HEK293T (cell line): ENCODE results near the gene GNLY.

Experiments
- CTCF ChIA-PET: fragments of 350-600 bp; formaldehyde crosslinking; extraction: SDS; loops from one replicate; lab custom pipeline; 2021; ENCODE audit warnings: antibody characterized with exemption, inconsistent platforms; lab: Yijun Ruan, JAX
- POLR2A ChIA-PET: fragments of 350-600 bp; formaldehyde crosslinking; extraction: SDS; loops from one replicate; lab custom pipeline; 2020; ENCODE audit warnings: antibody characterized with exemption, inconsistent platforms; lab: Yijun Ruan, JAX
- DNase-seq: peaks from one replicate; pipeline ENCODE4 v3.0.0; 2012; ENCODE audit warnings: mixed read lengths; ENCODE audit errors: extremely low spot score
- ARNT ChIP-seq: fragments of 450-650 bp; IDR thresholded peaks from 2 replicates; pipeline ENCODE4 v1.6.1; 2017; ENCODE audit warnings: mild to moderate bottlenecking
- BHLHE40 ChIP-seq: fragments of 450-650 bp; IDR thresholded peaks from 2 replicates; pipeline ENCODE4 v1.6.1; 2016; ENCODE audit warnings: mild to moderate bottlenecking, moderate library complexity, borderline replicate concordance
- CTBP1 ChIP-seq: fragments of 450-650 bp; IDR thresholded peaks from 2 replicates; pipeline ENCODE4 v1.6.1; 2016; ENCODE audit warnings: borderline replicate concordance
- ELF4 ChIP-seq: fragments of 450-650 bp; IDR thresholded peaks from 2 replicates; pipeline ENCODE4 v1.6.1; 2017; ENCODE audit warnings: antibody characterized with exemption
- FOXA1 ChIP-seq: fragments of 450-650 bp; IDR thresholded peaks from 2 replicates; pipeline ENCODE4 v1.6.1; 2016; ENCODE audit warnings: mild to moderate bottlenecking
- FOXK2 ChIP-seq: fragments of 450-650 bp; IDR thresholded peaks from 2 replicates; pipeline ENCODE4 v1.6.1; 2016; ENCODE audit warnings: mild to moderate bottlenecking
- FOXM1 ChIP-seq: fragments of 450-650 bp; IDR thresholded peaks from 2 replicates; pipeline ENCODE4 v1.6.1; 2017; ENCODE audit warnings: mild to moderate bottlenecking, borderline replicate concordance
- HDGF ChIP-seq: fragments of 450-650 bp; IDR thresholded peaks from 2 replicates; pipeline ENCODE4 v1.6.1; 2017; ENCODE audit warnings: antibody characterized with exemption, borderline replicate concordance
- L3MBTL2 ChIP-seq: fragments of 450-650 bp; conservative IDR thresholded peaks from 2 replicates; pipeline ENCODE4 v1.6.1; 2016; ENCODE audit warnings: mild to moderate bottlenecking
- LEF1 ChIP-seq: fragments of 450-650 bp; IDR thresholded peaks from 2 replicates; pipeline ENCODE4 v1.6.1; 2017; ENCODE audit warnings: mild to moderate bottlenecking, borderline replicate concordance
- NFRKB ChIP-seq: fragments of 450-650 bp; IDR thresholded peaks from 2 replicates; pipeline ENCODE4 v1.6.1; 2016; ENCODE audit warnings: mild to moderate bottlenecking, moderate library complexity
- SP1 ChIP-seq: fragments of 450-650 bp; IDR thresholded peaks from 2 replicates; pipeline ENCODE4 v1.6.1; 2017
- SUZ12 ChIP-seq: fragments of 450-650 bp; IDR thresholded peaks from 2 replicates; pipeline ENCODE4 v1.6.1; 2016; ENCODE audit warnings: mild to moderate bottlenecking
- TARDBP ChIP-seq: fragments of 450-650 bp; IDR thresholded peaks from 2 replicates; pipeline ENCODE4 v1.6.1; 2016
- ZNF384 ChIP-seq: fragments of 450-650 bp; IDR thresholded peaks from 2 replicates; pipeline ENCODE4 v1.6.1; 2016
- TF ChIP-seq, protein P1 (sequence below): fragments of 450-650 bp; IDR thresholded peaks from 2 replicates; pipeline ENCODE4 v1.6.1; 2016

Gene GNLY

GRCh38 chr2:85723707-85724360, 29.7 kb downstream of the GNLY start:
- POLR2A ChIA-PET = no interaction called here
- DNase-seq = no peak
- no peak for TF ChIP-seq FOXM1
- no peak for TF ChIP-seq CTBP1
- no peak for TF ChIP-seq NFRKB
- CTCF ChIA-PET = interaction anchor here (0.6 to 1.6 kb wide), 3 partner anchors 10 to 393 kb away, joined by 3 to 11 read pairs (median 5); no protein-coding TSS in a partner anchor

DNA sequence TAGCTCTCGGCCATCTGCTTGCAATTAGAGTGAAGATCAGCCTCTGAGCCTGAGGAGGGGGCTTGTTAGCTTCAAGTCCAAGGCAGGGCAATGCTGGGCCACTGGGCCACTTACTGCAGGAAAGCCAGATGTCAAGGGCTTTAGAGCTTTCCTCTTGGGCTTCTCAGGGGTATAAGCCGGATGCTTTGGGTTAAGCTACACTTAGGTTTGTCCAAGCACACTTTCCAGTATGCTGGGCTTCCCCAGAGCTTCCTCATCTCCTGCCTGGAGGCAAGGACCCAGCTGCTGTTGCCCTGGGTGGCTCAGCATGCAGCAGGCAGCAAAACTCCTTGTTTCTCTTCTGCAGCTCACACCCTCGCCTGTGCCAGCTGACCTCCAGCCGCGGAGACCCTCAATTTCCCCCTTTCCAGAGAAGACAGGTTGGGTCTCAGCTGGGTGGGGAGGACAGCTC, 30.6 kb downstream of the GNLY start:
- no peak for TF ChIP-seq NFRKB
- no peak for TF ChIP-seq HDGF
- no peak for TF ChIP-seq CTBP1
- TF ChIP-seq BHLHE40 = no peak
- TF ChIP-seq, protein P1, sequence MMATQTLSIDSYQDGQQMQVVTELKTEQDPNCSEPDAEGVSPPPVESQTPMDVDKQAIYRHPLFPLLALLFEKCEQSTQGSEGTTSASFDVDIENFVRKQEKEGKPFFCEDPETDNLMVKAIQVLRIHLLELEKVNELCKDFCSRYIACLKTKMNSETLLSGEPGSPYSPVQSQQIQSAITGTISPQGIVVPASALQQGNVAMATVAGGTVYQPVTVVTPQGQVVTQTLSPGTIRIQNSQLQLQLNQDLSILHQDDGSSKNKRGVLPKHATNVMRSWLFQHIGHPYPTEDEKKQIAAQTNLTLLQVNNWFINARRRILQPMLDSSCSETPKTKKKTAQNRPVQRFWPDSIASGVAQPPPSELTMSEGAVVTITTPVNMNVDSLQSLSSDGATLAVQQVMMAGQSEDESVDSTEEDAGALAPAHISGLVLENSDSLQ = no peak
- no peak for TF ChIP-seq ARNT
- no peak for TF ChIP-seq FOXA1
- no peak for TF ChIP-seq TARDBP
- TF ChIP-seq FOXM1 = no peak
- no peak for TF ChIP-seq FOXK2
- TF ChIP-seq L3MBTL2 = no peak
- TF ChIP-seq LEF1 = no peak
- DNase-seq = no peak
- CTCF ChIA-PET = interaction anchor here (0.8 to 1.6 kb wide), 5 partner anchors 11 to 163 kb away, joined by 3 to 6 read pairs (median 3); no protein-coding TSS in a partner anchor
- POLR2A ChIA-PET = no interaction called here

DNA sequence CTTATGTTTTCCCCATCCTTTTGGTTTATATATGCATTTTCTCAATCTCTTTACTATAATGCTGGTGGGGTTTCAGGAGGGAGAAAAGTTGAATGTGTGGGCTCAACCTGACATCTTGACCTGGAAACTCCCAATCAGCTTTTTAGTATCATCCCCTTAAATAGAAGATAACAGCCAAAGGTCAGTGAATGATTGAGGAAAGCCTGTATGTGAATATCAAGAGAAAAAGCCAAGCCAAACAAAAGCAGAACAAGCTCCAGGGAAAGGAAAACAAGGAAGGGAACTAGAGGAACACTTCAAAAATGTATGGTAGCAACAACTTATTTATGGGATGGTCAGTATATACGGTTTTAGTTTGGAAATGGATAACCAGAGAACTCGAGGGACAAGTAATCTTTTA, 31.3 kb downstream of the GNLY start:
- CTCF ChIA-PET = interaction anchor here (0.6 to 1.6 kb wide), 6 partner anchors 18 to 176 kb away, joined by 3 to 6 read pairs (median 4); no protein-coding TSS in a partner anchor
- POLR2A ChIA-PET = no interaction called here
- DNase-seq = no peak
- no peak for TF ChIP-seq ARNT
- no peak for TF ChIP-seq HDGF

DNA sequence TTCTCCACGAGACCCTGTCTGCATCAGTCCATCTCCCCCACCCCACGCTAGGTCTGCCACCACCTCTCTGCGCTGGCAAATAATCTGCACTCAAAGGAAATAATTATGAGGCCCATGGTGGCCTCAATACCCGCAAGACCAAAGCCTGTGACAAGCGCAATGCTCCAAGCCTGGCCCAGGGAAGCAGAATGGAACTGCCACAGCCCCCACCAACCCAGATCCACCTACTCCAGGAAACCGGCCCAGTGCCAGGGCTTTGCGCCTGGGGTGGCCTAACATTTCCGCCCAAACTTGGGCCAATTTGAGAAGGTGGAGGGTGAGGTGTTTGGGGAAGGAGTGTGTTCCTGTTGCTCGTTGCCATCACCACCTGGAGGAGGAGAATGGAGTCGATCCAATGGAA, 33.6 kb downstream of the GNLY start:
- ChIA-PET POLR2A (no interaction called here), CTCF (no interaction called here)
- DNase-seq = no peak
- TF ChIP-seq FOXA1 (no peak), FOXM1 (no peak)

- TF ChIP-seq SUZ12 (no peak), BHLHE40 (no peak), NFRKB (no peak), CTBP1 (no peak), LEF1 (no peak), ELF4 (no peak), FOXK2 (no peak), TARDBP (no peak), HDGF (no peak), L3MBTL2 (no peak), SP1 (no peak)
- TF ChIP-seq, protein P1 = no peak
- DNase-seq = no peak
- ChIA-PET POLR2A (no interaction called here), CTCF (interaction anchor here (0.7 to 2.3 kb wide), 14 partner anchors 9 to 102 kb away, joined by 3 to 19 read pairs (median 4); partner anchors contain the start of gene ATOH8)
Measured at GRCh38 chr2:85728342-85728741, 34.2 kb downstream of the GNLY start.

- TF ChIP-seq FOXK2 (no peak), ELF4 (no peak), NFRKB (no peak), LEF1 (no peak), TARDBP (no peak), SP1 (no peak), CTBP1 (no peak), HDGF (no peak), L3MBTL2 (no peak), BHLHE40 (no peak), ARNT (no peak), FOXA1 (no peak), SUZ12 (no peak), FOXM1 (no peak), ZNF384 (no peak)
- TF ChIP-seq, protein P1 = no peak
- CTCF ChIA-PET = interaction anchor here (0.7 to 2.3 kb wide), 15 partner anchors 10 to 434 kb away, joined by 3 to 19 read pairs (median 4); partner anchors contain the start of gene ATOH8
- peak; percentile 93 for DNase-seq
- POLR2A ChIA-PET = interaction anchor here (0.8 kb wide), 1 partner anchor 85 kb away, joined by 6 read pairs; no protein-coding TSS in a partner anchor
Measured at GRCh38 chr2:85728883-85729824, 35.0 kb downstream of the GNLY start.
